GM10266 (cell line): ENCODE data around the gene F11.

ENCODE experiments used
- DNase-seq: peaks from one replicate; pipeline ENCODE4 v3.0.0; 2012; ENCODE audit errors: extremely low spot score
- TF ChIP-seq, protein P1 (sequence below): IDR thresholded peaks from 2 replicates; pipeline ENCODE4 v1.5.1; 2012; ENCODE audit warnings: mild to moderate bottlenecking, low read depth; ENCODE audit not compliant: control insufficient read depth, insufficient read depth; ENCODE audit errors: missing control alignments

F11 gene

DNA sequence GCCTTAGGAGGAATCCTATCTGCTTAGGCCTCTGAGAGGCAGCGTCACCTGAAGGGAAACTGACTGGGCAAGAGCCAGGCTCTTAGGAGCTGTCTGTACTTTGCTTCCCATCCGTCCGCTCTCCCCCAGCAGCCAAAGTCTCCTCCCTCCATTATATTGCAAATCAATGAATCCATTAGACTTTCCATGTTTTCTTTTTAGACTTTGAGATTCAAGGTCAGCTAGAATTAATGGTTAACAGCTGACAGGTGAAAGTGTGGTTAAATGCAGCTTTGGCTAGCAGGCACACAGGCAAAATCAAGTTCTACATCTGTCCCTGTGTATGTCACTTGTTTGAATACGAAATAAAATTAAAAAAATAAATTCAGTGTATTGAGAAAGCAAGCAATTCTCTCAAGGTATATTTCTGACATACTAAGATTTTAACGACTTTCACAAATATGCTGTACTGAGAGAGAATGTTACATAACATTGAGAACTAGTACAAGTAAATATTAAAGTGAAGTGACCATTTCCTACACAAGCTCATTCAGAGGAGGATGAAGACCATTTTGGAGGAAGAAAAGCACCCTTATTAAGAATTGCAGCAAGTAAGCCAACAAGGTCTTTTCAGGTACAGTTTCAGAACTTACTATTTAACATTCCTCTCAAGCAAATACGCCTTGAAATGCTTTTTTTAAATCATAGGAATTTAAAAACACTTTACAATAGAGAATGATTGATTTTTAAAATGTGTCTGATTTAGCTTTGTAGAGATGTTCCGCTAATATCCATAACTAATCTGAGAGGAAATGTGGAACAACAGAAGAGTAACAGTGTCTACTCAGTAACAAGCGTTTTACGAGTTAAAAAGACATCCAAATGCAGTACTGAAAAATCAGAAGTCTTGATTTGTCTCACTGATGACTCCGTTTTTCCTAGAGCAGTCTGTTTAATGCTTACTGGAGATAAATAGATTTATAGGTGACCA lies at the start of gene F11:
Gene F11 (plus strand): TSS at position 507 of the 970 bp plus-strand sequence. CDS start 948 bp downstream, outside the sequence.
- TF ChIP-seq, protein P1, sequence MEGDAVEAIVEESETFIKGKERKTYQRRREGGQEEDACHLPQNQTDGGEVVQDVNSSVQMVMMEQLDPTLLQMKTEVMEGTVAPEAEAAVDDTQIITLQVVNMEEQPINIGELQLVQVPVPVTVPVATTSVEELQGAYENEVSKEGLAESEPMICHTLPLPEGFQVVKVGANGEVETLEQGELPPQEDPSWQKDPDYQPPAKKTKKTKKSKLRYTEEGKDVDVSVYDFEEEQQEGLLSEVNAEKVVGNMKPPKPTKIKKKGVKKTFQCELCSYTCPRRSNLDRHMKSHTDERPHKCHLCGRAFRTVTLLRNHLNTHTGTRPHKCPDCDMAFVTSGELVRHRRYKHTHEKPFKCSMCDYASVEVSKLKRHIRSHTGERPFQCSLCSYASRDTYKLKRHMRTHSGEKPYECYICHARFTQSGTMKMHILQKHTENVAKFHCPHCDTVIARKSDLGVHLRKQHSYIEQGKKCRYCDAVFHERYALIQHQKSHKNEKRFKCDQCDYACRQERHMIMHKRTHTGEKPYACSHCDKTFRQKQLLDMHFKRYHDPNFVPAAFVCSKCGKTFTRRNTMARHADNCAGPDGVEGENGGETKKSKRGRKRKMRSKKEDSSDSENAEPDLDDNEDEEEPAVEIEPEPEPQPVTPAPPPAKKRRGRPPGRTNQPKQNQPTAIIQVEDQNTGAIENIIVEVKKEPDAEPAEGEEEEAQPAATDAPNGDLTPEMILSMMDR: no peak
- no peak for DNase-seq

DNA sequence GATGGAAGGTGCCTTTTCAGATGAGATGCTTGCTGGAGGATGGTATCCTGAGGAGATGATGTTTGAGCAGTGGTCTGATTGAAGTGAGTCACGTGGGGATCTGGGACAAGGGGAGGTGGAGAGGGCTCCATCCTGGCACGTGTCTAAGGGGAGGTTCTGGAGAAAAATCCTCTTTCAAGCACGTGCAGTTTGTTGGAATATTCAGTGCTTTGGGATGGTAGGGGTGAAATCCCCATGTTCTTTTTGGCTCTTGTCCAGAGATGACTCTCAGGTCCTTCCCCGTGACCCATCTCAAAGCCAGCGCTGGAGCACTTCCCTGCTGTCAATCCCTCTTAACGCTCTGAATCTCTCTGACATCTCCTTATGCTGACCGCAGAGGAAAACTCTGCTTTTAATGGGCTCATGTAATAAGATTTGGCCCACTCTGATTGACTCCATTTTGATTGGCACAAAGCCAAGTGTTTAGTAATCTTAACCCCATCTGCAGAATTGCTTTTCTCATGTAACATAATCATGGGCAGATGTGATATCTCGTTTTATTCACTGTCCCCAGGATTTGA lies 49.4 kb upstream of the F11 start:
- no peak for DNase-seq
- TF ChIP-seq, protein P1: no peak

DNA sequence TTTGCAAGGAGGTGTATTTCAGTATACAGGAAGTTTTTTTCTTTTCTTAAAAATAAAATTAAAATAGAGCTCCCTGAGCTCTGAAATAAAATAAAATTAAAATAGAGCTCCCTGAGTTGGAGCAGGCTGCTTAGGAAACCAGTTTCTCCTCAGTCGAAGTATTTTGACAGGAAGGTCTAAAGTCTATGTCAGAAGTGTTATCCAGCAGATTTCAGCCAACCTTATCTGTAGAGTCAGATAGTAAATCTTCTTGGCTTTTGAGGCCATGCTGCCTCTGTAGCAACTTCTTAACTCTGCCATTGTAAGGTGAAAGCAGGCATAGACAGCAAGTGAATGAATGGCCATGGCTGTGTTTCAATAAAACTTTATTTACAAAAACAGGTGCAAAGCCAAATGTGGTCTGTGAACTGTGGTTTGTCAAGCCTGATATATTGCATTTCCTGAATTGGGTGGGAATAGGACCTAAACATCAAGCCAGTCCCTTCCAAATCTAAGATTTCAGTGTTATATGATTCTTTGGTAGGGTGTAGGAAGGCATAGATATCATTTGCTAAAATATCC lies 48.2 kb upstream of the F11 start:
- TF ChIP-seq, protein P1: no peak
- no peak for DNase-seq

DNA sequence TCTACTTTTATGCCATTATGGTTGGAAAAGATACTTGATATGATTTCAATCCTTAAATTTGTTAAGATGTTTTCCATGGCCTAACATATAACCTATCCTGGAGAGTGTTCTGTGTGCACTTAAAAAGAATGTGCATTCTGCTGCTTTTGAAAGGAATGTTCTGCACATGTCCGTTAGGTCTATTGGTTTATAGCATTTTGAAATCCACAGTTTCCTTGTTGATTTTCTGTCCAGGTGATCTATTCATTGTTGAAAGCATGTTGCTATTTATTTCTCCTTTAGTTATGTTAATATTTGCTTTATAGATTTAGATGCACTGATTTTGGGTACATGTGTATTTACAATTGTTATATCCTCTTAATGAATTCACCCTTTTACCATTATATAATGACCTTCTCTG lies 44.4 kb upstream of the F11 start:
- no peak for DNase-seq

DNA sequence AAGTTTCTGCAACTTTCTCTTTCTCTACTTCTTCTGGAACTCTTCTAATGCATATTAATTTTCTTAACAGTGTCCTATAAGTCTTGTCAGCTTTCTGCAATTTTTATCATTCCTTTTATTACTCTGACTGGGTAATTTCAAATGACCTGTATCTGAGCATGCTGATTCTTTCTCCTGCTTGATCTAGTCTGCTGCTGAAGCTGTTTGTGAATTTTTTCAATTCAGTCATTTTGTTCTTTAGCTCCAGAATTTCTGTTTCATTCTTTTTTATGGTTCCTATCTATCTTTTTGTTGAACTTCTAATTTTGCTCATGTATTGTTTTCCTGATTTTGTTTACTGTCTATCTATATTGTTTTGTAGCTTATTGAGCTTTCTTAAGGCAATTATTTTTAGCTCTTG lies 40.1 kb upstream of the F11 start:
- TF ChIP-seq, protein P1: no peak
- DNase-seq: no peak

More for the DNA sequence above, 44.4 kb upstream of the F11 start:
- TF ChIP-seq, protein P1: no peak

DNA sequence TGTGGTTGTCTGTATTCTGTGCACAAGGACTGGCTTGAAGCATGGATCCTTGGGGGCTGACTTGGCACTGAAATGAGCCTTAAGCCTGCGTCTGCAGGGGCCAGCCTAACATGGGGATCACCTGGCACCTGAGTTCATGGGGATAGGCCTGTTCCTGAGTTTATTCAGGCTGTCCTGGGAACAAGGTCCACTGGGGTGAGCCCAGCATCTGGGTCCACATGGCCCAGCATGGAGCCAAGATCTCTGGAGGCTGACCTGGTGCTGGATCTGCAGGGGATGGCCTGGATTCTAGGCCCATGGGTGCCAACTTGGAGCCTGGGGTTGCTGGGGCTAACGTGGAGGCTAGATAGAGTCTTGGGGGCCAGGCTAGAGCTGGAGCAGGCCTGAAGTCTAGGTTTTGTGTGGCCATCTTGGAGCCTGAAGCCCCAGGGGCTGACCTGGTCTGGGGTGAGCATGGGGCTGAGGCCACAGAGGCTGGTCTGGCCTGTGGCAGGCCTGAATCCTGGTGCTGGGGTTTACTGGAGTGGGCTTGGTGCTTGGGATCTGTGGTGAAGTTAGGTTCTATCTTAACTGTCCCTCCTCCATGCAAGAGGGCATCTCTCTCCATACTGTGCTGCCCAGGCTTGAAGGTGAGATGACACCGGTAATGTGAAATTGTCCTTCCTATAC lies 39.3 kb upstream of the F11 start:
- TF ChIP-seq, protein P1: no peak
- no peak for DNase-seq
